ENCODE results near the gene OR2W3.

Gene OR2W3

GRCh38 chr1:247895163-247895637, at the start of gene OR2W3:
Gene OR2W3, plus strand, starts transcription at chr1:247895587. Its CDS starts 0 bp downstream, at chr1:247895587.
- no peak for DNase-seq (ENCODE audit: low read depth)

DNA sequence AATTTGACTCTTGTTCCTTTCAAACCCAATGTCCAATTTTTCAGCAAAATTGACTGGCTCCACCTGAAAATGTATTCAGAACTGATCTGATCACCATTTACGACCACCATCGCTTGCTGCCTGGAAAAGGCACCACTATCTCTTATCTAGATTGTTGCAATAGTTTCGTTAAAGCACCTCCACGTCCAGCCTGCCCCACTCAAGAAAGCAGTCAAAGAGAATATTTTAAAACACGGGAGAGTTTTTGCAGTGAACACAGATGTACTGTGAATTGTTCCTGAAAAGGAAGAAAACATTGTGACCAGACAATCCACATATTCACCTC, 49.7 kb upstream of the OR2W3 start:
- no peak for DNase-seq (ENCODE audit: low read depth)

DNA sequence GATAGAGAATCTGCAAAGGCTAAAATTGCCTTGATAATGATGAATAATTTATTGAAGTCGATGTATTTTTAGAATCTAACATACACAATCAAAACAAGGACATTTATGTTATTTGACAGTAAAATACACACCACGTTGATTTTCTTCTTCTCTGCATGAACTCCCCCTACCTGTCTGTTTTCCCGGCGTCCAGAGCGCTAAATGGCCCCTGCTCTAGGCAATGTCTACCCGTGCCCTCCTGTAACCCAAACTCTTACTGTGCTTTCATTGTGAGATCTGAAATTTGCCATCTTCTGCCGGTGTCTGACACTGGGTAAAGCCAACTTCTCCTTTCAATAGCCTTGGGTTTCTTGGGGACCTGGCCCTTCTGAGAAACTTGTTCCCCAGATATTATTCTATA, 47.0 kb upstream of the OR2W3 start:
- DNase-seq (ENCODE audit: low read depth), result no peak

GRCh38 chr1:247849616-247850015, 45.8 kb upstream of the OR2W3 start:
- DNase-seq (ENCODE audit: low read depth), result no peak

DNA sequence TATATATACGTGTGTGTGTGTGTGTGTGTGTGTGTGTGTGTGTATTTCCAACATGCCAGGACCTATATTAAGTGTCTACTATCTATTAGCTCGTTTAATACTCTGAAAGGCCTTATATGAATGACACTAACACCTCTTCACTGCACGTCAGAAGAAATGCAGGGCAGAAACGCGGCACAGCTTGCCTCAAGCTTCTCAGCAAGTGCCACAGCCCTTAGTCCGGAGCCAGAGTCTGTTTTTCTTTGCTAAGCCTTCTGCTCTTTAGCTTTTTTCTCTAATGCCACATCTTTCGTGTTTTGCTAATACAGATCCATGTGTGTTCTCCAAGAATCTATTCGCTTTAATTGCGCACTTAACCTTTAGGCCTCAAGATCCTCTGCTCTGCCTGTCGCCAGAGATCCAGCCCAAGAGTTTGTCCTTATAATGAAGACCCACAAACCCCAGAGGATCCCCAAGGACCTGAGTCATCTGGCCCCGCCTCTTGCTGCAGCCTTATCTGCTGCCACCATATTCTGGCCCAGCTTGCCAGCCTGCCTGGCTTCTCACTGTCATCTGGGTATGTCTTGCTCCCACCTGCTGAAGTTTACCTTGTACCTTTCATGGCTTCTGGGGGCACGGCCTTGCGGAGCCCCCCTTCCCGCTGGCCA, 40.4 kb upstream of the OR2W3 start:
- DNase-seq (ENCODE audit: low read depth), result no peak

GRCh38 chr1:247855911-247856310, 39.5 kb upstream of the OR2W3 start:
- DNase-seq (ENCODE audit: low read depth), result no peak

- DNase-seq (ENCODE audit: low read depth), result no peak
Observed at GRCh38 chr1:247857069-247857984, 38.1 kb upstream of the OR2W3 start, which contains the start of gene TRIM58. Gene TRIM58, plus strand, starts transcription at chr1:247857187. Its CDS starts 60 bp downstream, at chr1:247857247.

GRCh38 chr1:247857985-247858619, 37.3 kb upstream of the OR2W3 start:
- no peak for DNase-seq (ENCODE audit: low read depth)

- no peak for DNase-seq (ENCODE audit: low read depth)
Observed at GRCh38 chr1:247862756-247863155, 32.6 kb upstream of the OR2W3 start.

GRCh38 chr1:247864644-247865043, 30.7 kb upstream of the OR2W3 start:
- DNase-seq (ENCODE audit: low read depth), result no peak

DNA sequence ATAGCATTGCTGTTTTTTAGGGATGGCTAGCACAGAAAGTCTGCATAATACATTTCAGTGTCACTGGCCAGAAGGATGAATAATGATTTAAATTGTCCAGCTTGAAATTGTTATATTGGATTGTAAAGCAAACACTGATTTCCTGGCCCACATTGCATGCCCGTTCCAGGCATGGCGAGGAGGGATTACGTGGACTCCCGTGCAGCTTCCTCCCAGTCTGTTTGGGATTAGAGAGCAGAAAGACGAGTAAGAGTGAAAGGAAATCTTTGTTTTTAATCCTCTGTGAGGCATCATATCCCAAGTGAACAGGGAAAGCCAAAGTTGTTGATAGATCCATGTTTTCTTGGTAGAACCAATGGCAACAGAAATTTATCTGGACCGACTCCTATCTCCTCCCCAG, 30.0 kb upstream of the OR2W3 start:
- DNase-seq (ENCODE audit: low read depth), result no peak

- no peak for DNase-seq (ENCODE audit: low read depth)
Observed at GRCh38 chr1:247883346-247883745, 12.0 kb upstream of the OR2W3 start.

GRCh38 chr1:247884797-247885413, 10.5 kb upstream of the OR2W3 start:
- no peak for DNase-seq (ENCODE audit: low read depth)

- no peak for DNase-seq (ENCODE audit: low read depth)
Observed at GRCh38 chr1:247895976-247896375, 589 bp downstream of the OR2W3 start.

- DNase-seq (ENCODE audit: low read depth), result no peak
Observed at GRCh38 chr1:247904122-247904521, 8.7 kb downstream of the OR2W3 start.

DNA sequence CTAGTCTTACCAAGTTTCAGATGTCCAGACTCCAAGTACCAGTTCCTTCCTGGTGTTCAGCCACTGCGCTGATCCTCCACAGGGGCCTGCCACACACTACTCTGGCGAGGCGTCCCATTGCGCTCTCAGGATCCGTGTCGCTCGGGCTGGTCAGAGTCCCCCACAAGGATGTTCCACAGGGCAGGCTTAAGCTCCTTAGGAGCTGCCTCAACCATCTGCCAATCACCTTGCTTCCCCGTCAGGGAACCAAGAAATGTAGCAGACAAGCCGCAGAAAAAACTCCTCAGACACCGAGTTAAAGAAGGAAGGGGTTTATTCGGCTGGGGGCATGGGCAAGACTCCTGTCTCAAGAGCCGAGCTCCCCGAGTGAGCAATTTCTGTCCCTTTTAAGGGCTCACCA, 9.8 kb downstream of the OR2W3 start:
- no peak for DNase-seq (ENCODE audit: low read depth)

DNA sequence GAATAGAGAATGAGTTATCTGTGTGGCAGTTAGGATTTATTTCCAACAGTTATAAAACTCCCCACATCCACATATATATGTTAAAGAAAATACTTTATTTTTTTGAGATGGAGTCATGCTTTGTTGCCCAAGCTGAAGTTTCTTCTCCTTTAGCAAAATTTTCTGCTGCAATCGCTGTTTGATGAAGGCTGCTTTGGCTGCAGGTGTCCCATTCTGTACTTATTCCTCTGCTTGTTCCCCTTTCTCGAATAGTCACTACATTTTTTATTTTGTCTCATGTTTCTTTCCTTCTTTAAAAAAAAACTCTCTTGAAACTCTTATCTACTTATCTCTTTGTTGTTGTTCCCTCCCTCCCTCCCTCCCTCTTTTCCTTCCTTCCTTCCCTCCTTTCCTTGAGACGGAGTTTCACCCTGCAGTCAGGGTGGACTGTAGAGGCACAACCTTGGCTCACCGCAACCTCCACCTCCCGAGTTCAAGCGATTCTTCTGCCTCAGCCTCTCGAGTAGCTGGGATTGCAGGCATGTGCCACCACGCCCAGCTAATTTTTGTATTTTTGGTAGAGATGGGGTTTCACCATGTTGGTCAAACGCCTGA, 10.6 kb downstream of the OR2W3 start:
- no peak for DNase-seq (ENCODE audit: low read depth)

- DNase-seq (ENCODE audit: low read depth), result no peak
Observed at GRCh38 chr1:247906504-247907047, 11.2 kb downstream of the OR2W3 start.

DNA sequence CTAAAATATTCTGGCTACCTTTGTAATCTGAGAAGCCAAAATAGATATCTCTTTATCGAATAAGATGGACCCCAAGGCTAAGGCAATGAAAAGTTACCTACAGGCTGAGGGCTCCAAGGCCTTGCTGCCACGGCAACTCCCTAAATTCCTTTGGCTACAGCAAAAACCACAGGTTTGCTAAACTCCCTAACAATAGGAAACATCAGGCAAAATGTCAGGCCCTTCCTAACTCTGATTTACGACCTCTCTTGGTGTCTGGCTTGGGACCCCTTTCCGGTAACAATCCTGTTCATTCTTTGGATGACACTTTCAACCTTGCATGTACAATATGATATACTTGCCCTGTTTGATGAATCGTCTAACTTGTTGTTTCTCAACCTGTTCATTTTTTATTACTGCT, 13.4 kb downstream of the OR2W3 start:
- DNase-seq (ENCODE audit: low read depth), result no peak

- DNase-seq (ENCODE audit: low read depth), result no peak
Observed at GRCh38 chr1:247913786-247914185, 18.4 kb downstream of the OR2W3 start.

- DNase-seq (ENCODE audit: low read depth), result no peak
Observed at GRCh38 chr1:247914941-247915662, 19.7 kb downstream of the OR2W3 start.

All from activated T-helper 1 cell treated with Interleukin-2 at 50 U/mL for 16 hours (primary cell).